GM10248 (cell line): ENCODE data around the gene TMEM63C.

Experiments used
- CTCF ChIA-PET: fragments of 300-600 bp; sonication (Branson Sonifier 250); formaldehyde crosslinking; extraction: SDS; loops from one replicate; lab custom pipeline; 2021; ENCODE audit warnings: antibody characterized with exemption; lab: Yijun Ruan, JAX
- POLR2A ChIA-PET: fragments of 350-650 bp; sonication (Branson Sonifier 250); formaldehyde crosslinking; extraction: SDS; loops from one replicate; lab custom pipeline; 2020; ENCODE audit warnings: antibody characterized with exemption; lab: Yijun Ruan, JAX
- DNase-seq: peaks from one replicate; pipeline ENCODE4 v3.0.0; 2012; ENCODE audit errors: extremely low spot score
- TF ChIP-seq, protein P1 (sequence below): IDR thresholded peaks from 2 replicates; pipeline ENCODE4 v1.5.1; 2012; ENCODE audit warnings: mild to moderate bottlenecking, low read depth; ENCODE audit errors: extremely low read depth, missing control alignments, control extremely low read depth

TMEM63C gene

DNA sequence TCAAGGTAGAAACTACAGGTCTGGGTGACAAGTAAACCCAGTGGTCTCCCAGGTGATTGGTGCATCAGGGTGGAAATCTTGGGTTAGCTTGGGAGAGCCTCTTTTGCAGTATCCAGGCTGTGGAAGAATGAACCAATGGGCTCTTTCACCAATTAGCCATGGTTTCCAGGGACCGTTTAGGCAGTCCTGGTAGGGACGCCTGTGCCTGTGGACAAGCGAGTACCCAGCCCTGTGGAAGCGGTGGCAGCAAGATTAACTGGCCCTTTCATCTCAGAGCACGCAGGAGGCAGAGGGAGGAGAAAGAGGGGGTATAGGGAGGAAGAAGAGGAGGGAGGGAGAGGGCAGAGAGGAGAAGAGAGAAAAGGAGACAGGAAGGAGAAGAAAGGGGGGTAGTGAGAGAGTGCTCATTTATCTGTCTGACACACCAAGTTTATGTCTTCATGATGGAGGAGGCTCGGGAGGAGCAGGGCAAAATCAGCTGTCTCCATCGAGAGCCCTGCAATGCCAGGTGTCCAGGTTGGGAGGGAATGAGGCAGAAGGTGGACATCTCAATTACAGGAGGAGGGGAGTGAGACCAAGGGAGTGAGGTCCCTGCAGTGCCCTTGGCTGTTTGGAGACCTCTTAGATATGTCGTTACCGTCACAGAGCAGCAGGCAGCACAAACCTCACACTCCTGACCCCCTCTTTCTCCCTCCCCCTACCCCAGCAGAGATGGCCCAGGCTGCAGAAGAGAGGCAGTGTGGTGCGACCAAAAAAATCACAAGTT is 35.4 kb upstream of the TMEM63C start:
- ChIA-PET POLR2A (no interaction called here), CTCF (interaction anchor here (1.3 to 1.6 kb wide), 3 partner anchors 18 to 170 kb away, joined by 3 read pairs; no protein-coding TSS in a partner anchor)
- DNase-seq: no peak
- TF ChIP-seq, protein P1, sequence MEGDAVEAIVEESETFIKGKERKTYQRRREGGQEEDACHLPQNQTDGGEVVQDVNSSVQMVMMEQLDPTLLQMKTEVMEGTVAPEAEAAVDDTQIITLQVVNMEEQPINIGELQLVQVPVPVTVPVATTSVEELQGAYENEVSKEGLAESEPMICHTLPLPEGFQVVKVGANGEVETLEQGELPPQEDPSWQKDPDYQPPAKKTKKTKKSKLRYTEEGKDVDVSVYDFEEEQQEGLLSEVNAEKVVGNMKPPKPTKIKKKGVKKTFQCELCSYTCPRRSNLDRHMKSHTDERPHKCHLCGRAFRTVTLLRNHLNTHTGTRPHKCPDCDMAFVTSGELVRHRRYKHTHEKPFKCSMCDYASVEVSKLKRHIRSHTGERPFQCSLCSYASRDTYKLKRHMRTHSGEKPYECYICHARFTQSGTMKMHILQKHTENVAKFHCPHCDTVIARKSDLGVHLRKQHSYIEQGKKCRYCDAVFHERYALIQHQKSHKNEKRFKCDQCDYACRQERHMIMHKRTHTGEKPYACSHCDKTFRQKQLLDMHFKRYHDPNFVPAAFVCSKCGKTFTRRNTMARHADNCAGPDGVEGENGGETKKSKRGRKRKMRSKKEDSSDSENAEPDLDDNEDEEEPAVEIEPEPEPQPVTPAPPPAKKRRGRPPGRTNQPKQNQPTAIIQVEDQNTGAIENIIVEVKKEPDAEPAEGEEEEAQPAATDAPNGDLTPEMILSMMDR: no peak

DNA sequence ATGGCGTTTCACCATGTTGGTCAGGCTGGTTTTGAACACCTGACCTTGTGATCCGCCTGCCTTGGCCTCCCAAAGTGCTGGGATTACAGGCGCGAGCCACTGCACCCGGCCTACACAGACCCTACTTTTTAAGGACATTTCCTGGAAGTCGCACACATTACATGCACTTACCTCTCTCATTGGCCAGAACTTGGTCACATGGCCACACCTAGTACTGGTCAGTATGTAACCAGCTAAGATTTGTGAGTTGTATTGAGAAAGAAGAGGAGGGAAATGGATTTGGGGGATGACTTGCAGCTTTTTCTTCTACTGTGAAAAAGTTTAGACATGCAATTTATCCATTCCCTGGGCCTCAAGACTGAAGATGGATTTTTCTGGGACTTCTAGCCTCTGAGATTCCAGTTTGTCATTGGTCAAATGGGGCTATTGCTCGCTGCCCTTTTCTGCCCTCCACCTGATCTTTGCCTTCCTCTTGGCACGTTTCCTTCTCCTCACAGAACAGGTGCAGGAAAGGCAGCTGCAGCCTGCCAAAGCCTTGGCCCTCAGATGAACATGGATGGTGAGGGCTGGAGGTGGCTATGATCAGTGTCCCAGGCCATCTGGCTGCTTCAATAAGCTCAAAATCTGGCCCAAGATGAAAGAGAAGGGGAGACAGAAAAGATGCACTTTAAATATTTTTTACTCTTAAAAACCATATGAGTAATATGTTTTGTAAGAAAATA is 32.9 kb upstream of the TMEM63C start:
- CTCF ChIA-PET: interaction anchor here (1.0 to 6.0 kb wide), 10 partner anchors 8 to 1450 kb away, joined by 3 to 65 read pairs (median 5); partner anchors contain the start of gene CIPC
- DNase-seq: no peak
- TF ChIP-seq, protein P1: no peak
- POLR2A ChIA-PET: no interaction called here

GRCh38 chr14:77151245-77151644 is 30.4 kb upstream of the TMEM63C start:
- ChIA-PET CTCF (interaction anchor here (0.7 to 6.0 kb wide), 20 partner anchors 8 to 402 kb away, joined by 3 to 65 read pairs (median 4); no protein-coding TSS in a partner anchor), POLR2A (no interaction called here)
- TF ChIP-seq, protein P1: peak; percentile 42
- no peak for DNase-seq

DNA sequence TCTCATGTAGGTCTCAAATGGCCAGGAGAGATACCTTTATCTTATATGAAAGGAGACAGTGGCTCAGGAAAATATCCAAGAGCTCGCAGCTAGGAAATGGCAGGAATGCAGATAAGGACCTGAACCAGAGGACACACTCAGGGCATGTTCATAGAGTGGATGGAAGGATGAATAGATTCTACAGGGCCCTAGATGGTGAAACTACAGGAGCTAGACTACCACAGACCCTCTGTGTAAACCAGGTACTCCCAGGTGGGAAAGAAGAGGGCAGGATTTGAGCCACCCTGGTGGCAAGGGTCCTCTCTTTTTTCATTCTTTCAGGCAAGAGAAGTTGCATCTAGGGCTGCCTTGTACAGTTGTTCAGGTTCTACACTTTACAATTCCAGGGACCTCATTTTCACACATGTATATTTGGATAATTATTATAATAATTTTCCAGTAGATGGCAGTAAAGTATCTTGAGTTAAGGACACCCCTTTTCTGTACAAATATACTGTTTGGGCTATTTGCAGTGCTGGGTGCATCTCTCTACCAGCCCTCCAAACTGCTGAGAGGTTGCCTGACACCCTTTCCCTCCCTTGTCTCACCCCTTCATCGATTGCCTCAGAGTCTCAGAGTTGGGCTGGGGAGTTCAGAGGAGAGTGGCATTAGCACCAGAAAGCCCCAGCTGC is 29.5 kb upstream of the TMEM63C start:
- TF ChIP-seq, protein P1: no peak
- ChIA-PET POLR2A (no interaction called here), CTCF (interaction anchor here (0.8 to 6.0 kb wide), 23 partner anchors 9 to 401 kb away, joined by 3 to 65 read pairs (median 4); no protein-coding TSS in a partner anchor)
- peak; percentile 64 for DNase-seq

DNA sequence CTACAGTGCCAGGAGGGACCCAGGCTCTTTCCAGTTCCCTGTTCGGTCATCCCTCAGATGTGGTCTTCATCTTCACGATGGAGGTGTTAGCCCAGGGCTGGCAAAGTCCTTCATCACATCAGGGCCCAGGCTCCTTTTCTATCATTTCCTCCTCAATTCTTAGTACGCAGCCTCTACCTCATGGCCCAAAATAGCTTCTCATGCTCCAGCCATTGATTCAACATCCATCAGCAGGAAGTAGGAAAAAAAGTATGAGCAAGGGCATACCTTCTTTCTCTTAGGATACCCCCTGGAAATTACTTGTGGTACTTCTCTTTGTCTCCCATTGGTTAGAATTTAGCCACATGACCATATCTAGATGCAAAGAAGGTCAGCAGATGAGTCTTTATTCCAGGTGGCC is 27.8 kb upstream of the TMEM63C start:
- ChIA-PET POLR2A (no interaction called here), CTCF (interaction anchor here (0.9 to 6.0 kb wide), 10 partner anchors 11 to 398 kb away, joined by 3 to 65 read pairs (median 4); no protein-coding TSS in a partner anchor)
- TF ChIP-seq, protein P1: no peak

GRCh38 chr14:77154421-77154820 is 27.2 kb upstream of the TMEM63C start:
- DNase-seq: no peak
- CTCF ChIA-PET: interaction anchor here (0.8 to 4.3 kb wide), 6 partner anchors 11 to 161 kb away, joined by 3 to 24 read pairs (median 3); no protein-coding TSS in a partner anchor
- TF ChIP-seq, protein P1: no peak
- POLR2A ChIA-PET: no interaction called here

More for the DNA sequence above, 27.8 kb upstream of the TMEM63C start:
- DNase-seq: no peak
